HCT116 (cell line): ENCODE results near the gene KCNB1. TPM values are rescaled to one million over a fixed set of nuclear protein-coding genes. Genes with fewer than 3 reads are reported as not detected.

Experiments
- ATAC-seq: fragments of 200-7000 bp; cut with Tn5 transposase; 2 replicates; pipeline ENCODE4 v1.9.1; 2020; ENCODE audit warnings: mild to moderate bottlenecking, moderate library complexity
- BruUV-seq: library from RNA; stranded (reverse); fragments of 400-500 nt; replicated peaks from 2 replicates; lab custom pipeline; 2021; lab: Mats Ljungman, UMichigan
- CTCF ChIA-PET: fragments of 300-600 bp; sonication (Branson Sonifier 250); formaldehyde crosslinking; loops from one replicate; lab custom pipeline; 2021; ENCODE audit warnings: antibody characterized with exemption; lab: Charles Lee
- POLR2A ChIA-PET: fragments of 300-600, 350-600 bp; sonication (Branson Sonifier 250); formaldehyde crosslinking; loops from one replicate; lab custom pipeline; 2021; ENCODE audit warnings: antibody characterized with exemption; lab: Charles Lee
- RAD21 ChIA-PET, 2 experiments: fragments of 300-600 bp; sonication (Branson Sonifier 250); formaldehyde crosslinking; loops; one replicate each; lab custom pipeline; 2023; ENCODE audit warnings: low total read pairs in 2 of 2; ENCODE audit not compliant: uncharacterized antibody in 2 of 2, unreplicated experiment in 2 of 2, low non-redundant PET in 1 of 2; lab: Charles Lee
- DNase-seq: peaks from one replicate; pipeline ENCODE4 v3.0.0-alpha.2; 2010; ENCODE audit warnings: low read depth, low spot score
- H2AFZ ChIP-seq: fragments of 200-600 bp; shearing (Covaris generic), sonication (generic); 2 replicates; pipeline ENCODE4 v1.6.1; 2017; ENCODE audit warnings: low read depth, mixed run types, mixed read lengths, antibody characterized with exemption, low read length; ENCODE audit not compliant: poor library complexity, severe bottlenecking
- H3K27ac ChIP-seq: 2 replicates; pipeline ENCODE4 v1.5.1; 2012; ENCODE audit warnings: low read depth, low read length
- H3K27me3 ChIP-seq: fragments of 200-600 bp; sonication (generic); 2 replicates; pipeline ENCODE4 v1.6.1; 2016; ENCODE audit warnings: mixed run types, low read length, mixed read lengths; ENCODE audit not compliant: insufficient read depth
- H3K36me3 ChIP-seq, 2 experiments: fragments of 200-500 bp in 1 of 2; fragments of 200-600 bp in 1 of 2; sonication (Bioruptor generic) in 1 of 2; sonication (generic) in 1 of 2; 2 replicates each; pipeline versions ENCODE4 v1.5.1 to v1.6.1; 2014 to 2016; ENCODE audit warnings: low read length in 2 of 2, inconsistent platforms in 1 of 2, mixed read lengths in 1 of 2, mixed run types in 1 of 2; ENCODE audit not compliant: insufficient read depth in 2 of 2, control insufficient read depth in 1 of 2
- H3K4me1 ChIP-seq, 2 experiments: fragments of 200-600 bp in 1 of 2; sonication (generic) in 1 of 2; 2 replicates each; pipeline versions ENCODE4 v1.5.1 to v1.6.1; 2012 to 2017; ENCODE audit warnings: low read length in 2 of 2, inconsistent platforms in 1 of 2, mild to moderate bottlenecking in 1 of 2, mixed read lengths in 1 of 2, mixed run types in 1 of 2, moderate library complexity in 1 of 2; ENCODE audit not compliant: insufficient read depth in 2 of 2, control insufficient read depth in 1 of 2
- H3K4me2 ChIP-seq: fragments of 200-600 bp; sonication (generic); 2 replicates; pipeline ENCODE4 v1.6.1; 2017; ENCODE audit warnings: mixed run types, low read length, mixed read lengths
- H3K4me3 ChIP-seq, 2 experiments: fragments of 200-600 bp in 1 of 2; sonication (generic) in 1 of 2; replicated peaks in 1 of 2; 2 replicates each; pipeline ENCODE4 v1.5.1; 2011 to 2016; ENCODE audit warnings: low read length in 2 of 2, control low read depth in 1 of 2, low read depth in 1 of 2, mild to moderate bottlenecking in 1 of 2, mixed read lengths in 1 of 2, mixed run types in 1 of 2
- H3K79me2 ChIP-seq: fragments of 200-600 bp; sonication (generic); 2 replicates; pipeline ENCODE4 v1.6.1; 2017; ENCODE audit warnings: mild to moderate bottlenecking, mixed run types, low read length, moderate library complexity, mixed read lengths; ENCODE audit not compliant: insufficient read depth
- H3K9ac ChIP-seq: fragments of 200-600 bp; sonication (generic); 2 replicates; pipeline ENCODE4 v1.6.1; 2016; ENCODE audit warnings: low read length, mixed read lengths
- H3K9me2 ChIP-seq: fragments of 200-600 bp; sonication (generic), shearing (Covaris generic); 2 replicates; pipeline ENCODE4 v1.6.1; 2017; ENCODE audit warnings: mixed run types, mild to moderate bottlenecking, moderate library complexity; ENCODE audit not compliant: insufficient read depth
- H3K9me3 ChIP-seq, 2 experiments: fragments of 200-500 bp in 1 of 2; fragments of 200-600 bp in 1 of 2; sonication (Bioruptor generic) in 1 of 2; sonication (generic) in 1 of 2; 2 replicates each; pipeline ENCODE4 v1.6.1; 2014 to 2017; ENCODE audit warnings: low read length in 2 of 2, mixed read lengths in 2 of 2, inconsistent platforms in 1 of 2, low read depth in 1 of 2, mild to moderate bottlenecking in 1 of 2, mixed run types in 1 of 2, moderate library complexity in 1 of 2; ENCODE audit not compliant: control insufficient read depth in 1 of 2, insufficient read depth in 1 of 2
- H4K20me1 ChIP-seq: fragments of 200-600 bp; sonication (generic), shearing (Covaris generic); 2 replicates; pipeline ENCODE4 v1.6.1; 2017; ENCODE audit warnings: mixed run types, mild to moderate bottlenecking, moderate library complexity; ENCODE audit not compliant: insufficient read depth
- ELF1 ChIP-seq: IDR thresholded peaks from 2 replicates; pipeline ENCODE4 v1.6.1; 2012; ENCODE audit warnings: low read depth, borderline replicate concordance
- EZH2 ChIP-seq: fragments of 200-600 bp; sonication (generic); IDR thresholded peaks from 2 replicates; pipeline ENCODE4 v1.6.1; 2017; ENCODE audit warnings: antibody characterized with exemption, mixed run types
- JUND ChIP-seq: IDR thresholded peaks from 2 replicates; pipeline ENCODE4 v1.6.1; 2012
- POLR2A ChIP-seq: IDR thresholded peaks from 2 replicates; pipeline ENCODE4 v1.7.0; 2011; ENCODE audit warnings: borderline replicate concordance; ENCODE audit not compliant: insufficient read depth, insufficient read length; ENCODE audit errors: extremely low read depth
- RAD21 ChIP-seq: IDR thresholded peaks from 2 replicates; pipeline ENCODE4 v1.6.1; 2012; ENCODE audit warnings: low read depth, mild to moderate bottlenecking
- SIN3A ChIP-seq: IDR thresholded peaks from 2 replicates; pipeline ENCODE4 v1.6.1; 2012; ENCODE audit warnings: low read depth
- SP1 ChIP-seq: IDR thresholded peaks from 2 replicates; pipeline ENCODE4 v1.6.1; 2012; ENCODE audit warnings: low read depth
- ZFX ChIP-seq: fragments of 450-650 bp; IDR thresholded peaks from 2 replicates; pipeline ENCODE4 v1.6.1; 2017
- ZNF274 ChIP-seq: fragments of 200-500 bp; sonication (Bioruptor generic); IDR thresholded peaks from 2 replicates; pipeline ENCODE4 v1.6.1; 2014; ENCODE audit warnings: mild to moderate bottlenecking, low read depth, low read length, inconsistent platforms
- intact Hi-C: fragments of 100-400 bp; cut with micrococcal nuclease; formaldehyde crosslinking; loops from 2 replicates; pipeline ENCODE4 v1.10.0; 2022
- total RNA-seq: library from RNA; stranded (reverse); gene quantifications from one replicate; pipeline ENCODE4 v1.2.1, GENCODE V29; 2021; ENCODE audit not compliant: unreplicated experiment
- TF ChIP-seq, protein P1 (sequence below): IDR thresholded peaks from 2 replicates; pipeline ENCODE4 v1.6.1; 2011; ENCODE audit warnings: mild to moderate bottlenecking, low read length, moderate library complexity; ENCODE audit not compliant: insufficient replicate concordance; ENCODE audit errors: extremely low read depth
- TF ChIP-seq, protein P2 (sequence below): IDR thresholded peaks from 2 replicates; pipeline ENCODE4 v1.6.1; 2012

KCNB1 gene
- total RNA-seq, 1 experiment from 2014 or later: 0.79 TPM

DNA sequence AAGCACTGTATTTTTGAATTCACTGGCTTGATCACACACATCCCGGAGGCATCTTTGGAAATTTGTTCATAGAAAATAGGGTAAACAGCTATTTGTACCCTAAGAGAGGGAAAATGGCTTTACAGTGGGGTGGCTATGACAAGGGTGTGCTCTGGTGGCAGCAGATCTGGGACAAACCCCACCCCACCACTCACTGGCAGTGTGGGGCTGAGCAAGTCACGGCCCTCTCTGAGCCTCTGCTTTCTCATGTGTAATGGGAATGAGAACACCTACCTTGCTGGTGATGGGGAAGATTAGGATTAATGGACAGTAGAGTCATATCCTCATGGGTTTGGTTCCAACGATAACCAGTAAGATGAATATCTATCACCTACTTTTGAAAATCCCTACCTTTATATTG is 78.0 kb downstream of the KCNB1 start:
- Histone ChIP-seq H4K20me1 (no peaks in the 10 kb centered on the region), H3K9me3 (no peaks in the 10 kb centered on the region), H3K4me2 (no peak overlapping the region), H3K79me2 (no peaks in the 10 kb centered on the region), H3K9me2 (no peaks in the 10 kb centered on the region), H3K9ac (no peak overlapping the region), H3K4me1 (peaks cover 0 to 5% of the 10 kb centered on the region in 2 experiments; a peak in 1 of 4 replicates), H3K27me3 (no peaks in the 10 kb centered on the region), H3K4me3 (no peak overlapping the region), H3K27ac (no peak overlapping the region), H3K36me3 (no peaks in the 10 kb centered on the region), H2AFZ (no peak overlapping the region)
- ChIA-PET CTCF (no interaction called here), POLR2A (no interaction called here), RAD21 (no interaction called here)
- TF ChIP-seq SP1 (no peak), SIN3A (no peak), POLR2A (no peak), ZFX (no peak), RAD21 (no peak), ZNF274 (no peak), EZH2 (no peak), JUND (no peak), ELF1 (no peak)
- TF ChIP-seq, protein P1, sequence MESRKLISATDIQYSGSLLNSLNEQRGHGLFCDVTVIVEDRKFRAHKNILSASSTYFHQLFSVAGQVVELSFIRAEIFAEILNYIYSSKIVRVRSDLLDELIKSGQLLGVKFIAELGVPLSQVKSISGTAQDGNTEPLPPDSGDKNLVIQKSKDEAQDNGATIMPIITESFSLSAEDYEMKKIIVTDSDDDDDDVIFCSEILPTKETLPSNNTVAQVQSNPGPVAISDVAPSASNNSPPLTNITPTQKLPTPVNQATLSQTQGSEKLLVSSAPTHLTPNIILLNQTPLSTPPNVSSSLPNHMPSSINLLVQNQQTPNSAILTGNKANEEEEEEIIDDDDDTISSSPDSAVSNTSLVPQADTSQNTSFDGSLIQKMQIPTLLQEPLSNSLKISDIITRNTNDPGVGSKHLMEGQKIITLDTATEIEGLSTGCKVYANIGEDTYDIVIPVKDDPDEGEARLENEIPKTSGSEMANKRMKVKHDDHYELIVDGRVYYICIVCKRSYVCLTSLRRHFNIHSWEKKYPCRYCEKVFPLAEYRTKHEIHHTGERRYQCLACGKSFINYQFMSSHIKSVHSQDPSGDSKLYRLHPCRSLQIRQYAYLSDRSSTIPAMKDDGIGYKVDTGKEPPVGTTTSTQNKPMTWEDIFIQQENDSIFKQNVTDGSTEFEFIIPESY: no peak
- TF ChIP-seq, protein P2, sequence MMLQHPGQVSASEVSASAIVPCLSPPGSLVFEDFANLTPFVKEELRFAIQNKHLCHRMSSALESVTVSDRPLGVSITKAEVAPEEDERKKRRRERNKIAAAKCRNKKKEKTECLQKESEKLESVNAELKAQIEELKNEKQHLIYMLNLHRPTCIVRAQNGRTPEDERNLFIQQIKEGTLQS: no peak
- no TSS peak for BruUV-seq
- intact Hi-C loops: no loop called here
- DNase-seq (no peak), ATAC-seq (no peak)
